ENCODE data around the gene AFF3. TPM values are rescaled to one million over a fixed set of nuclear protein-coding genes. Genes with fewer than 3 reads are reported as not detected.

The AFF3 gene
- total RNA-seq, 4 donors from 2014 or later, result 3.1 to 5.0 (median 3.7) TPM

- Histone ChIP-seq H3K4me3 (no peak overlapping the region), H3K27me3 (no peaks in the 10 kb centered on the region), H3K9me3 (no peaks in the 10 kb centered on the region), H3K4me1 (no peaks in the 10 kb centered on the region), H3K27ac (no peak overlapping the region), H3K36me3 (no peaks in the 10 kb centered on the region)
- 96% methylated on average over 5 of the region's 5 CpGs for whole genome bisulfite sequencing
- DNase-seq (ENCODE audit: low spot score in 2 of 2), result no peak
- TF ChIP-seq POLR2AphosphoS5 (IDR thresholded peaks at IDR 0.05), result no peak
- no peak for TF ChIP-seq POLR2A (IDR thresholded peaks at IDR 0.05)
- no peak for TF ChIP-seq CTCF (IDR thresholded peaks at IDR 0.05)
- TF ChIP-seq EP300 (IDR thresholded peaks at IDR 0.05), result no peak
These were observed 131.8 kb downstream of the AFF3 start for GRCh38 chr2:100010606-100011005.

GRCh38 chr2:100009743-100010142 lies 132.6 kb downstream of the AFF3 start:
- TF ChIP-seq CTCF (IDR thresholded peaks at IDR 0.05) (no peak), EP300 (IDR thresholded peaks at IDR 0.05) (no peak), POLR2AphosphoS5 (IDR thresholded peaks at IDR 0.05) (no peak), POLR2A (IDR thresholded peaks at IDR 0.05) (no peak)
- no peak overlapping the region for H3K4me3 ChIP-seq
- no peaks in the 10 kb centered on the region for H3K9me3 ChIP-seq
- no peak overlapping the region for H3K27ac ChIP-seq
- no peak for DNase-seq (ENCODE audit: low spot score in 2 of 2)
- H3K27me3 ChIP-seq, result no peaks in the 10 kb centered on the region
- no peaks in the 10 kb centered on the region for H3K36me3 ChIP-seq
- no peaks in the 10 kb centered on the region for H3K4me1 ChIP-seq
- 84% methylated on average over 6 of the region's 6 CpGs for WGBS

- Histone ChIP-seq H3K4me1 (no peaks in the 10 kb centered on the region), H3K36me3 (no peaks in the 10 kb centered on the region), H3K4me3 (no peak overlapping the region), H3K27ac (no peak overlapping the region), H3K27me3 (no peaks in the 10 kb centered on the region), H3K9me3 (no peaks in the 10 kb centered on the region)
- 42% methylated on average over 2 of the region's 2 CpGs for WGBS
- TF ChIP-seq EP300 (IDR thresholded peaks at IDR 0.05), result no peak
- DNase-seq (ENCODE audit: low spot score in 2 of 2), result no peak
These were observed 133.4 kb downstream of the AFF3 start for GRCh38 chr2:100008956-100009355.

GRCh38 chr2:100006516-100006915 lies 135.9 kb downstream of the AFF3 start:
- Histone ChIP-seq H3K4me3 (no peak overlapping the region), H3K4me1 (no peaks in the 10 kb centered on the region), H3K36me3 (no peaks in the 10 kb centered on the region), H3K27me3 (no peaks in the 10 kb centered on the region), H3K9me3 (no peaks in the 10 kb centered on the region), H3K27ac (no peak overlapping the region)
- WGBS, result 93% methylated on average over 12 of the region's 12 CpGs
- TF ChIP-seq POLR2AphosphoS5 (IDR thresholded peaks at IDR 0.05) (no peak), EP300 (IDR thresholded peaks at IDR 0.05) (no peak), POLR2A (IDR thresholded peaks at IDR 0.05) (no peak), CTCF (IDR thresholded peaks at IDR 0.05) (no peak)
- no peak for DNase-seq (ENCODE audit: low spot score in 2 of 2)

- no peak for DNase-seq (ENCODE audit: low spot score in 2 of 2)
- WGBS, result 69% methylated on average over 2 of the region's 2 CpGs
- TF ChIP-seq POLR2A (IDR thresholded peaks at IDR 0.05) (no peak), EP300 (IDR thresholded peaks at IDR 0.05) (no peak), CTCF (IDR thresholded peaks at IDR 0.05) (no peak), POLR2AphosphoS5 (IDR thresholded peaks at IDR 0.05) (no peak)
- H3K27me3 ChIP-seq, result no peaks in the 10 kb centered on the region
- H3K4me3 ChIP-seq, result no peak overlapping the region
- H3K9me3 ChIP-seq, result no peaks in the 10 kb centered on the region
- H3K36me3 ChIP-seq, result no peaks in the 10 kb centered on the region
- no peak overlapping the region for H3K27ac ChIP-seq
- no peaks in the 10 kb centered on the region for H3K4me1 ChIP-seq
These were observed 137.4 kb downstream of the AFF3 start for GRCh38 chr2:100004959-100005387.

- H3K4me1 ChIP-seq, result no peaks in the 10 kb centered on the region
- TF ChIP-seq POLR2A (IDR thresholded peaks at IDR 0.05), result no peak
- no peak for TF ChIP-seq EP300 (IDR thresholded peaks at IDR 0.05)
- TF ChIP-seq POLR2AphosphoS5 (IDR thresholded peaks at IDR 0.05), result no peak
- TF ChIP-seq CTCF (IDR thresholded peaks at IDR 0.05), result no peak
- DNase-seq (ENCODE audit: low spot score in 2 of 2), result no peak
- no peak overlapping the region for H3K4me3 ChIP-seq
- no peaks in the 10 kb centered on the region for H3K27me3 ChIP-seq
- H3K27ac ChIP-seq, result no peak overlapping the region
- H3K36me3 ChIP-seq, result no peaks in the 10 kb centered on the region
- no peaks in the 10 kb centered on the region for H3K9me3 ChIP-seq
- 73% methylated on average over 3 of the region's 3 CpGs for WGBS
These were observed 138.0 kb downstream of the AFF3 start for GRCh38 chr2:100004348-100004884.
